K562 (cell line): ENCODE measurements around the gene ZP3. TPM values are rescaled to one million over a fixed set of nuclear protein-coding genes. Genes with fewer than 3 reads are reported as not detected.

ENCODE experiments used
- ATF6 ChIP-seq: sonication (generic); formaldehyde crosslinking; IDR thresholded peaks from 2 replicates; pipeline ENCODE4 v1.4.0; 2020; ENCODE audit warnings: mild to moderate bottlenecking, missing genetic modification reagents
- GATA2 ChIP-seq: sonication (generic); formaldehyde crosslinking; IDR thresholded peaks from 2 replicates; pipeline ENCODE4 v1.4.0; 2020; ENCODE audit warnings: mild to moderate bottlenecking, missing genetic modification reagents
- GTF2E2 ChIP-seq: fragments of 200-800 bp; sonication (Bioruptor generic); IDR thresholded peaks from 2 replicates; pipeline ENCODE4 v1.6.1; 2016; ENCODE audit warnings: missing genetic modification characterization, missing compliant biosample characterization
- HDAC1 ChIP-seq, 2 experiments: fragments of 450-650 bp; IDR thresholded peaks; 2 replicates each; pipeline ENCODE4 v1.6.1; 2016 to 2017; ENCODE audit warnings: inconsistent platforms in 1 of 2, mild to moderate bottlenecking in 1 of 2, moderate library complexity in 1 of 2
- KAT7 ChIP-seq: sonication (generic); formaldehyde crosslinking; IDR thresholded peaks from 2 replicates; pipeline ENCODE4 v1.8.0; 2022; ENCODE audit warnings: missing genetic modification reagents, mild to moderate bottlenecking, borderline replicate concordance
- MECOM ChIP-seq: fragments of 250-450 bp; sonication (Bioruptor Pico); IDR thresholded peaks from 2 replicates; pipeline ENCODE4 v1.8.0; 2022; ENCODE audit warnings: inconsistent platforms
- MED1 ChIP-seq: sonication (generic); formaldehyde crosslinking; IDR thresholded peaks from 2 replicates; pipeline ENCODE4 v1.8.1; 2023; ENCODE audit warnings: missing genetic modification reagents, borderline replicate concordance
- NFATC3 ChIP-seq: fragments of 450-650 bp; IDR thresholded peaks from 2 replicates; pipeline ENCODE4 v1.6.1; 2017; ENCODE audit warnings: mild to moderate bottlenecking
- PHB ChIP-seq: fragments of 250-450 bp; sonication (Bioruptor Pico); IDR thresholded peaks from 2 replicates; pipeline ENCODE4 v1.5.0; 2021
- PYGO2 ChIP-seq: fragments of 450-650 bp; IDR thresholded peaks from 2 replicates; pipeline ENCODE4 v1.6.1; 2016; ENCODE audit warnings: mild to moderate bottlenecking, missing genetic modification characterization, moderate library complexity, missing compliant biosample characterization
- RAD21 ChIP-seq, 2 experiments: fragments of 250-450 bp in 1 of 2; fragments of 450-650 bp in 1 of 2; sonication (Bioruptor Pico) in 1 of 2; formaldehyde crosslinking in 1 of 2; IDR thresholded peaks in 1 of 2; conservative IDR thresholded peaks in 1 of 2; 2 replicates each; pipeline versions ENCODE4 v1.4.0 to v1.8.0; 2020 to 2022; ENCODE audit warnings: mild to moderate bottlenecking in 2 of 2, moderate library complexity in 1 of 2
- SAFB ChIP-seq: fragments of 200-400 bp; formaldehyde crosslinking; IDR thresholded peaks from 2 replicates; pipeline ENCODE4 v1.6.1; 2017; ENCODE audit warnings: low read depth, low read length, borderline replicate concordance
- ZNF197 ChIP-seq: fragments of 200-800 bp; sonication (Bioruptor generic); IDR thresholded peaks from 2 replicates; pipeline ENCODE4 v1.6.1; 2016; ENCODE audit warnings: low read depth, missing genetic modification characterization, missing compliant biosample characterization
- ZNF589 ChIP-seq: fragments of 200-800 bp; sonication (Bioruptor generic); IDR thresholded peaks from 2 replicates; pipeline ENCODE4 v1.6.1; 2016; ENCODE audit warnings: low read depth, missing genetic modification characterization, missing compliant biosample characterization
- ZNF644 ChIP-seq: fragments of 200-800 bp; sonication (Bioruptor generic); IDR thresholded peaks from 2 replicates; pipeline ENCODE4 v1.6.1; 2016; ENCODE audit warnings: low read depth, missing genetic modification characterization, missing compliant biosample characterization
- ZNF77 ChIP-seq: fragments of 250-450 bp; sonication (Bioruptor Pico); IDR thresholded peaks from 2 replicates; pipeline ENCODE4 v1.5.0; 2020
- polyA plus RNA-seq, 8 experiments: library from polyadenylated mRNA; depleted of rRNA in 4 of 8; stranded (reverse) in 5 of 8; unstranded in 3 of 8; fragments of >200 nt; fragmentation: Nextera tagmentation in 2 of 8; fragmentation: Illumina TruSeq in 1 of 8; extraction: Ambion mirVana in 2 of 8; extraction: Trizol in 1 of 8; gene quantifications; 2 replicates each; pipeline versions ENCODE4 v1.2.1 to v1.2.3, GENCODE V29; 2011 to 2014; ENCODE audit warnings: inconsistent platforms in 1 of 8, missing spikeins in 1 of 8
- total RNA-seq, 7 experiments: library from RNA; depleted of rRNA in 6 of 7; stranded (reverse); fragments of >200 nt in 6 of 7; fragmentation: Illumina TruSeq in 2 of 7; extraction: Trizol in 2 of 7; gene quantifications; 2 replicates each; pipeline versions ENCODE4 v1.2.1 to v1.2.3, GENCODE V29; 2011 to 2021; ENCODE audit warnings: low replicate concordance in 1 of 7
- TF ChIP-seq, protein P1 (sequence below): fragments of 450-650 bp; IDR thresholded peaks from 2 replicates; pipeline ENCODE4 v1.6.1; 2017; ENCODE audit warnings: antibody characterized with exemption, mild to moderate bottlenecking
- TF ChIP-seq, protein P2 (sequence below): fragments of 250-450 bp; sonication (Bioruptor Pico); IDR thresholded peaks from 2 replicates; pipeline ENCODE4 v1.5.0; 2020; ENCODE audit warnings: mild to moderate bottlenecking
- TF ChIP-seq, protein P3 (sequence below): fragments of 450-650 bp; IDR thresholded peaks from 2 replicates; pipeline ENCODE4 v1.6.1; 2016; ENCODE audit warnings: low read depth, mild to moderate bottlenecking, moderate library complexity

The ZP3 gene
- total and polyA plus RNA-seq, 9 of the 15 experiments (the other 6 are each of a cell fraction or from before 2014, with no cell fraction given) = 1.4 to 3.8 (median 2.4) TPM

GRCh38 chr7:76428868-76429805, 4.4 kb downstream of the ZP3 start (continued):
- TF ChIP-seq HDAC1 (IDR thresholded peaks at IDR 0.05) = no peak
- TF ChIP-seq PYGO2 (tag) = no peak
- no peak for TF ChIP-seq GTF2E2 (tag)
- TF ChIP-seq, protein P1, sequence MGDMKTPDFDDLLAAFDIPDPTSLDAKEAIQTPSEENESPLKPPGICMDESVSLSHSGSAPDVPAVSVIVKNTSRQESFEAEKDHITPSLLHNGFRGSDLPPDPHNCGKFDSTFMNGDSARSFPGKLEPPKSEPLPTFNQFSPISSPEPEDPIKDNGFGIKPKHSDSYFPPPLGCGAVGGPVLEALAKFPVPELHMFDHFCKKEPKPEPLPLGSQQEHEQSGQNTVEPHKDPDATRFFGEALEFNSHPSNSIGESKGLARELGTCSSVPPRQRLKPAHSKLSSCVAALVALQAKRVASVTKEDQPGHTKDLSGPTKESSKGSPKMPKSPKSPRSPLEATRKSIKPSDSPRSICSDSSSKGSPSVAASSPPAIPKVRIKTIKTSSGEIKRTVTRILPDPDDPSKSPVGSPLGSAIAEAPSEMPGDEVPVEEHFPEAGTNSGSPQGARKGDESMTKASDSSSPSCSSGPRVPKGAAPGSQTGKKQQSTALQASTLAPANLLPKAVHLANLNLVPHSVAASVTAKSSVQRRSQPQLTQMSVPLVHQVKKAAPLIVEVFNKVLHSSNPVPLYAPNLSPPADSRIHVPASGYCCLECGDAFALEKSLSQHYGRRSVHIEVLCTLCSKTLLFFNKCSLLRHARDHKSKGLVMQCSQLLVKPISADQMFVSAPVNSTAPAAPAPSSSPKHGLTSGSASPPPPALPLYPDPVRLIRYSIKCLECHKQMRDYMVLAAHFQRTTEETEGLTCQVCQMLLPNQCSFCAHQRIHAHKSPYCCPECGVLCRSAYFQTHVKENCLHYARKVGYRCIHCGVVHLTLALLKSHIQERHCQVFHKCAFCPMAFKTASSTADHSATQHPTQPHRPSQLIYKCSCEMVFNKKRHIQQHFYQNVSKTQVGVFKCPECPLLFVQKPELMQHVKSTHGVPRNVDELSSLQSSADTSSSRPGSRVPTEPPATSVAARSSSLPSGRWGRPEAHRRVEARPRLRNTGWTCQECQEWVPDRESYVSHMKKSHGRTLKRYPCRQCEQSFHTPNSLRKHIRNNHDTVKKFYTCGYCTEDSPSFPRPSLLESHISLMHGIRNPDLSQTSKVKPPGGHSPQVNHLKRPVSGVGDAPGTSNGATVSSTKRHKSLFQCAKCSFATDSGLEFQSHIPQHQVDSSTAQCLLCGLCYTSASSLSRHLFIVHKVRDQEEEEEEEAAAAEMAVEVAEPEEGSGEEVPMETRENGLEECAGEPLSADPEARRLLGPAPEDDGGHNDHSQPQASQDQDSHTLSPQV = no peak
- TF ChIP-seq, protein P2, sequence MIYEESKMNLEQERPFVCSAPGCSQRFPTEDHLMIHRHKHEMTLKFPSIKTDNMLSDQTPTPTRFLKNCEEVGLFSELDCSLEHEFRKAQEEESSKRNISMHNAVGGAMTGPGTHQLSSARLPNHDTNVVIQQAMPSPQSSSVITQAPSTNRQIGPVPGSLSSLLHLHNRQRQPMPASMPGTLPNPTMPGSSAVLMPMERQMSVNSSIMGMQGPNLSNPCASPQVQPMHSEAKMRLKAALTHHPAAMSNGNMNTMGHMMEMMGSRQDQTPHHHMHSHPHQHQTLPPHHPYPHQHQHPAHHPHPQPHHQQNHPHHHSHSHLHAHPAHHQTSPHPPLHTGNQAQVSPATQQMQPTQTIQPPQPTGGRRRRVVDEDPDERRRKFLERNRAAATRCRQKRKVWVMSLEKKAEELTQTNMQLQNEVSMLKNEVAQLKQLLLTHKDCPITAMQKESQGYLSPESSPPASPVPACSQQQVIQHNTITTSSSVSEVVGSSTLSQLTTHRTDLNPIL (CRISPR knock-in tag) = no peak
- TF ChIP-seq, protein P3, sequence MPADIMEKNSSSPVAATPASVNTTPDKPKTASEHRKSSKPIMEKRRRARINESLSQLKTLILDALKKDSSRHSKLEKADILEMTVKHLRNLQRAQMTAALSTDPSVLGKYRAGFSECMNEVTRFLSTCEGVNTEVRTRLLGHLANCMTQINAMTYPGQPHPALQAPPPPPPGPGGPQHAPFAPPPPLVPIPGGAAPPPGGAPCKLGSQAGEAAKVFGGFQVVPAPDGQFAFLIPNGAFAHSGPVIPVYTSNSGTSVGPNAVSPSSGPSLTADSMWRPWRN = 0 out of 2 replicates have a peak, but pooled peaks have one; percentile 15
- TF ChIP-seq NFATC3 = no peak
- TF ChIP-seq KAT7 (CRISPR knock-in tag) = no peak
- no peak for TF ChIP-seq MED1 (CRISPR knock-in tag)
- TF ChIP-seq ATF6 (CRISPR knock-in tag) = no peak
- no peak for TF ChIP-seq PHB (CRISPR knock-in tag)
- 0 out of 2 replicates have a peak, but pooled peaks have one; percentile 12 for TF ChIP-seq GATA2 (CRISPR knock-in tag)
- TF ChIP-seq SAFB = no peak
- no peak for TF ChIP-seq ZNF77
- TF ChIP-seq ZNF197 (CRISPR knock-in tag) = no peak
- TF ChIP-seq ZNF644 (tag) = no peak
- TF ChIP-seq RAD21 (CRISPR knock-in tag; conservative IDR thresholded peaks at IDR 0.05 in 1 of 2, IDR thresholded peaks at IDR 0.05 in 1 of 2) = no peak
- 0 out of 2 replicates have a peak, but pooled peaks have one; percentile 18 for TF ChIP-seq ZNF589 (CRISPR knock-in tag)
- no peak for TF ChIP-seq MECOM (CRISPR knock-in tag)
